Measurements from ENCODE around the gene PFKFB4.
A peak's percentile ranks its signal among the peaks of the same experiment; 100 is the strongest.

Gene PFKFB4

DNA sequence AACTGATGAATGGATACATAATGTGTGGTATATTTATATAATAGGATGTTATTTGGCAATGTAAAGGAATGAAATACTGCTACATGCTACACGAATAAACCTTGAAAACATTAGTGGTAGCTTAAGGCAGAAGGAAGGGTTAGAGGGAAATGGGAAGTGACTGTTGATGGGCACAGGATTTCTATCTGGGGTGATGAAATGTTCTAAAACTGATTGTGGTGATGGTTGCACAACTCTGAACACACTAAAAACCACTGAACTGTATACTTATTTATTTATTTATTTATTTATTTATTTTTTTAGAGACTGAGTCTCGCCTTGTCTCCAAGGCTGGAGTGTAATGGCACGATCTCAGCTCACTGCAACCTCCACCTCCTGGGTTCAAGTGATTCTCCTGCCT is 27.8 kb downstream of the PFKFB4 start:
- DNase-seq, result no peak

DNA sequence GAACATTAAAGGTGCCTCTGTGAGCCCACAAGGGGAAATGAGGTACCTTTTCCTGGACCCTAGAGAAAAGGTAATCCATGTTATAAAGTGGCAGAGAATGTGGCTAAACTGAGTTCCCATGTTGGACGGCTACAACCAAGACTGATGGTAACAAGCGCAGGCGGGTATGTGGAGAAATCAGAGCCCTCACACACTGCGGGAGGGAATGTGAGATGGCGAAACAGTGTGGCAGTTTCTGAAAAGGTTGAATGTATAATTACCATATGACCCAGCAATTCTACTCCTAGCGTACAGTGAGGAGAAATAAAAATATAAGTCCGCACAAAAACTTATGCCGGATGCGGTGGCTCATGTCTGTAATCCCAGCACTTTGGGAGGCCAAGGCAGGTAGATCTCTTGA is 28.6 kb downstream of the PFKFB4 start:
- no peak for DNase-seq

DNA sequence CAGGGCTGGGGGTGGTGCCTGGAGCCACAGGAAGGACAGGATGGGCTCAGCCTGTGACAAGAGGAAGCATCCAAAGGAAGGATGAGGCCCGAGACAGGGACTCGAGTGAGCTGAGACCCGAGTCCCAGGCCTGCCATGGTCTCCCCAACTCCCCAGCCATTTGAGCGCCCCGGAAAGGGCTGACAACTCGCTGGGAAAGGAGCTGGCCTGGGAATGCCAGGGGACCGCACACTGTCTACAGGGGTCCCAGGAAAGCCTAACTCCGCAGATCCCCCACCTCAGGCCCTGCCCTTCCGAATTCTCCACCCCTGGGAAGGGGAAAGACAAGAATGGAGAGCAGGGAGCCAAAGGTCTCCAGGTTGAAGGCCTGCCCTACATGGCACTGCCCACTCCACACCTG is 31.6 kb downstream of the PFKFB4 start:
- no peak for DNase-seq

DNA sequence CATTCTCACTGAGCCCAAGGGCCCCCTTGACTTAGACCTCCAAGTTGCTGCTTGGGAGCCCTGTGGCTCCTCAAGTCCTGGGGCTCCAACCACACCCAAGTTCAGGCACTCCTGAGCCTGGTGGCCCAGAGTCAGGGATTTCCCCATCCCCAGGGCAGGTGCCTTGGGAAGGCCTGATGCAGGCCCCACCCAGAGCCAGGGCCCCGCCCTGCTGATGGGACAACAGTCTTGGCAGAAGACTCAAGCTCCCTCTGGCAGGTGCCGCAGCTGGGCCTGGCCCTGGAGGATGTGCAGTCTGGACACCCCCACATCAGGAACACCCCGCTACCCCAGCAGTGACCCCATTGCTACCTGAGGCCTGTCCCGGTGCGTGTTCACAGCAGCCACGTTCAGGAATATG is 35.0 kb downstream of the PFKFB4 start:
- DNase-seq, result no peak

DNA sequence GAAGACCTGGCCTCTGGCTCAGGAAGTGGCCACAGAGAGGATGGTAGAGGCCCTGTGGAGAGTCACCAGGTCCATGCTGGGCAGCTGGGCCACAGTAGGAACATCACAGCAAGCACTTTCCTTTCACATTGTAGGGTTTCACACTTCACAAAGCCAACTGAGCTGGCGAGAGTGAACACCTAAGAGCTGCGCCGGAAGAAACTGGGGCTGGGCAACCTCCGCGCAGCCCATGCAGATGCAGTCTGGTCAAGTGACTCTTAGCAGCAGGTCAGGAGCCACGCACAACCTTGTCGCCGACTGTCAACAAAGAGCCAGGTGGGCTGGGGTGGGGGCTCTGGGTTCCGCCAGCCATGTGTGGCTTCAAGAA is 37.3 kb downstream of the PFKFB4 start:
- DNase-seq, result no peak

DNA sequence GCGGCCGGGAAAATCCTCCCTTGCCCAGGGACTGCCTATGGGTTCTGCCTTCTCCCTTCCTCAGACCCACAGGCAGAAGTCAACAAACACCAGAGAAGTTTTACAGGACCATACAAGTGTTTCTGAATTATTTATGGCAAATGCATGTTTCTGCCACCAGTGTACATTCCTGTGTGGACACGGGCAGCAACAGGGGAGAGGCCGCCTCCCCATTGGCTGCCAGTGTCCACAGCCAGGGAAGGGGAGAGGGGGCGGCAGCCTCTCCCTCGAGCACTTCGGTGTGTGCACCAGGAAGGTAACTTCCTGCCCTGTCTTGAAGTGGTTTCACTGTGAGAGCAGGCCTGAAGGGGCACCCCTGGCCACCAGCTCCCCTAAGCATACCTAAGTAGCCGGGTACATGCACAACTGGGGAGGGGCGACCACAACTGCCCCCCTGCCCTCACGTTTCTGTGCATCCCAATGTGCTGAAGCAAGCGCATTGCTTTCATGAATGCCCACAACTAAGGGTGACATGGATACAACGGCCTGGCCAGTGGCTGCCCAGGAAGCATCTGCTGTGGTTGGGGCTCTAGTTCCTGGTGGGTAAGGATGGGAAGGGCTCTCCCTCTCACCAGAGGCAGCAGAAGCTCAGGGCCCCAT is 37.8 kb downstream of the PFKFB4 start:
- DNase-seq, result no peak

DNA sequence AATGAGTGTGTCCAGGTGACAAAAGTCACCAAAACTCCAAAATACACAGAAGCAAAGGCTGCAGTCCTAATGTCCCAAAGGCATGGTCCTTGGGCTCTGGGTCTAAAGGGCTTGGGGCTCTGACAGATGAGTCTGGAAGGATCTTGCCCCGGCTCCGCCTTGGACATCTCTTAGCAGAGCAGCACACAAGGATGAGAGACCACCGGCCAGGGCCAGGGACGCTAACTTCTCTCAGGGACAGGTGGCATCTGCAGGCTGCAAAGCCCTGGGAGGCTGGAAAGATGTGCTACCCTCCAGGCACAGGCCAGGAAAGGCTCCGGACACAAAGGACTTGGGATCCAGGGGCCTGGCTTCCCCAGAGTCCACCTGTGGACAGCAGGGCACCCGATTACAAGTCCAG is 38.5 kb downstream of the PFKFB4 start:
- DNase-seq, result no peak

DNA sequence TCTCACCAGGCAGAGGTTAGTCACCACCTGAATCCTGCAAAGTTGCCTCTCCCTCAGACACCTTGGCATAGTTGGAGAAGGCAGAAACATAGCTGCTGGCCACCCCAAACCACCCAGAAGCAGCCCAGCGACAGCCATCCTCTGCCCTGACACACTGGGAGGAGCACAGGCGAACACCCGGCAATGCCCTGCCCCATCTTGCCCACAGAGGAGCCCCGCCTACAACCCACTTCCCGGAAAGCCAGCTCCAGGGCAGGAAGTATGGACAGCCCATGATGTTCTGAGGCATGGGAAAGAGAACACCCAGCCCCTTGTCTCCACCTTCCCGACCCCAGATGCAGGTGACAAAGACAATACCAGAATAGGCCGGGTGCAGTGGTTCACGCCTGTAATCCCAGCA is 40.0 kb downstream of the PFKFB4 start:
- DNase-seq, result no peak

DNA sequence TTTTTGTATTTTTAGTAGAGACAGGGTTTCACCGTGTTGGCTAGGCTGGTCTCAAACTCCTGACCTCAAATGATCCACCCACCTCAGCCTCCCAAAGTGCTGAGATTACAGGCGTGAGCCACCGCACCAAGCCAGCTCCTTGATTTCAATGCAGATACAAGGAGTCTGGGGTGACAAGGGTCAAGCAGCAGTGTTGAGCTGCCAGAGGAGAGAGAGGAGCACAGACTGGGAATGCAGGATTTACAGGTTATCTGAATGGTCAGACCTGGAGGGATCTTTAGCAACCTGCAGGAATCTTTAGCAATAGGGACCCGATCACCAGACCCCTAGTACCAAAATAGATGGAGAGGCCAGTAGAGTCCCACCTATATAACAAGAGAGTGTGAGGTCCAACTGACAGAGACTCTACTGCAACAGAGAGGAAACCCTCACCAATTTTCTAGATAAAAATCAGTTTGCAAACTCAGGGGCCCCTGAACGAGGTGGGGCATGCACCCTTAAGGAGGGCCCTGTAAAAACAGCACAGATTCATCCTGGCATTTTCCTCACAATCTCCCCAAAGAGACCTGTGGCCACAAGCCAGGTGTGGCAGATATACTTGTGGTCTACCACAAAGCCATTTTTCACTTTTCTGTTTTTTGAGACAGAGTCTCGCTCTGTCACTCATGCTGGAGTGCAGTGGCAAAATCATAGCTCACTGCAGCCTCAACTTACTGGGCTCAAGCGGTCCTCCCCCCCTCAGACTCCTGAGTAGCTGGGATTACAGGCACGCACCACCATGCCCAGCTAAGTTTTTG is 42.0 kb downstream of the PFKFB4 start:
- no peak for DNase-seq

DNA sequence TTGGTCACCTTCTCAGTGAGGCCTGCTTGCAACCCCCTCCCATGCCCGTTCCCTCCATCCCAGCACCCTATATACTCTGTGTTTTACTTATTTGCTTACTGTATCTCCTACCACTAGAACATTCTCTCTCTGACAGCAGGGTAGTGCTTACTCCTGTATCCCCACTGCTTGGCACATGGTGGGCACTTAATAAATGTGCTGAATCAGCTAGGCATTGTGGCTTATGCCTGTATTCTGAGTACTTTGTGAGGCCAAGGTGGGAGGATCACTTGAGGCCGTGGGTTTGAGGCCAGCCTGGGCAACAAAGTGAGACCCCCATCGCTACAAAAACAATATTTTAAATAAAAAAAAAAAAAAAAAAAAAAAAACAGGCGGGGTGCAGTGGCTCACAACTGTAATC is 45.1 kb downstream of the PFKFB4 start:
- no peak for DNase-seq

DNA sequence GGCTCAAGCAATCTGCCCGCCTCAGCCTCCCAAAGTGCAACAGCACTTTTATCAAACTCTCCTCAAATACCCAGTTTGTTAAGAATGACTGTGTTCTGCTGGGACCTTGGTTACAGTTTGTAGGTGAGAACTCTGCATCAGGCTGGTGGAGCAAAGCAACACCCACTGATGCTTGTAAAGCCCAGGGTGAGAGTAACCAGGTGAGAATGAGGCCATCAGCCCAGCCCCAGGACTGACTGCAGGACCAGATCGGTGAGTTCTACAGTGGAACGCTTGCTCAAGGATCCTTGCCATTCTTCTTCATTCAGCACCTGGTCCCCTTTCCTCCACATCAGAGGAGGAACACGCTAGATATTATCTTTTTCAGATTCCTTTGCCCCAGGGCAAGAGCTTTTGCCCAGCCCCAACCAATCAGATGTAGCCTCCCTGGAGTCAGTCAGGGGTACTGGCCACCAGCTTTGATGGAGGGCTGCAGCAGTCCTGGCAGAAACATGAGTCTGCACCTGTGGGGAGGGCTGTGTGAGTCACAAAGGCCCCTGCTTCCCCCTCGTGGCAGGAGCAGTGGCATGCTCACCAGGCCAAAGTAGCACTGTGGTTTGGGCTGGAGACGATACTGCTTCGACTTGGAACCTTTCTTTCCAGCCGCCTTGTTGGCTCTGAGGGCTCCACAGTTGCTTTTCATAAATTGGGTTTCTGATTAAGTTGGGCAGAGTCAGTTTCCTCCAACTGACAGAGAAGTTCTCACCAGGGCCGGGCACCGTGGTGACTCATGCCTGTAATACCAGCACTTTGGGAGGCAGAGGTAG is 49.1 kb downstream of the PFKFB4 start:
- DNase-seq, result no peak

DNA sequence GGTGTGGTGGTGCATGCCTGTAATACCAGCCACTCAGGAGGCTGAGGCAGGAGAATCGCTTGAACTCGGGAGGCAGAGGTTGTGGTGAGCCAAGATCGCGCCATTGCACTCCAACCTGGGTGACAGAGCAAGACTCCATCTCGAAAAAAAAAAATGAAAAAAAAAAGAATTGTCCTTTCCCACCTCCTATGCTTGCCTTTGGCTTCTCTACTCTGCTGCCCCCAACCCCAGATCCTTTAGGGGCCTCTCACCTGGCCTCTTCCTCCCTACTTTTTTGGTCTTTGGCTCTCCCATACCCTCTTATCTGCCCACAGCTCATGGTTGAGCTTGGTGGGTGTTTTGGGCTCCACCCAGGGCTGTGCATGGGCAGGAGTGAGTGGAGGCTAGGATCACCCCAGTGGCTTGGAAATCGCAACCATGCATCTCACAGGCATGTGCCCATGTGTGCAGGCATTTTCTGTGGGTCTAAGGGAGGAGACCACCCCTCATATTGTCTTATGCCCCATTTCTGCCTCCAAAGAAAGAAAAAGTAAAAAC is 50.6 kb downstream of the PFKFB4 start:
- DNase-seq, result no peak

DNA sequence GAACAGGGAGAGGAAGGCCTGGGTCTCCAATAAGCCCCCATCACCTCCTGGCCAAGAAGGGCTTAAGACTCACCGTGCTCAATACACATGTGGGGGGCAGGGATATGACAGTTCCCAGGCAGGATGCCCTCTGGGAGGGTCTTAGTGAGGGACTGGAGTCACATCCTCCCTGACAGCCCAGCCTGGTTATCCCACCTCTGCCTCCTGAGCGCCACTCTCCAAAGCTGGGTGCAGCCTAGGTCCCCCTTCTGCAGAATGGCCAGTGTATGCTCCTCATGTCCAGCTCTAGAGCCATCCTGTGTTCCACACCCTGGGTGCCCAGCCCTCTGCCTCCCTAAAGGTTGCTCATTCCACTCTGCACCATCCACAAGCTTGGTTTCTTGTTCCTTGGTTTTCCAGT is 51.5 kb downstream of the PFKFB4 start:
- DNase-seq, result no peak

DNA sequence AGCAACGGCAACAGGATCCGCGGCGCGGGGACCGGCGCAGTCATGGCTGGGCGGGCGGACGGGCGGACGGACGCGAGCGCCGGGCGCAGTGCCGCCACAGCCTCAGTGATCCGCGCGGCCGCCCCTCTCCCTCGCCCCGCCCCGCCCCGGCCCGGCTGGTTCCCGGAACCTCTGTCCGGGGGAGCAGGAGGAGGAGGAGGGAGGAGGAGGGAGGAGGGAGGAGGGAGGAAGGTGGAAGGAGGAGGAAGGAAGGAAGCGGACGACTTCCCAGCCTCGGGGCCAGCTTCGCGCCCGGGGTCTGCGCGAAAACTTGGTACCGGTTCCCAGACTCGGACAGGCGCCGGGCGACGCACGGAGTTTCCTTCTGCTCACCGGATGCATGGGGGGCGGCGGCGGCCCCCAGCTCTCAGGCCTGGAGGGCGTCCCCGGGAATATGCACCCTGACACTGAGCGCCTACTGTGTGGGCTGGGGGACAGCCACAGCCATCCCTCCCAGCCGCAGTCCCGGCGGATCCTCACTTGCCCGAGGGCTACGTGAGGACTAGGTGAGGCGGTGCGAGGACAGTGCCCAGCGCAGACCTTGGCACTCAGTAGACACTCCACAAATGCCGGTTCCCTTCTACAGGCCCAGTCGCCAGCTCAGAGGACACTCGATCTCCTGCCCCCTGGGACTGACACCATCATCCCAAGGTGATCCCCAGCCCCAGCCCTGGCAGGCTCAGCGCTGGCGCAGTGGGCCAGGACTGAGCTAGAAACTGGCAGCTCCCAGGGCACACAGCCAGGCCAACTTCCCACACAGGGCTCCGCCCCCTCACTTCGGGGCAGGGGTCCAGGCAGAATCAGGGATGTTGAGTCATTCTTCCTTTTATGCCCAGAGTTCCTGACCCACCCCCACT is 52.3 kb downstream of the PFKFB4 start, which contains the start of gene SHISA5:
Gene SHISA5 (minus strand): TSS at position 124 of the 896 bp plus-strand sequence. CDS start 80 bp downstream, at position 44.
- DNase-seq, result peak; percentile 86

DNA sequence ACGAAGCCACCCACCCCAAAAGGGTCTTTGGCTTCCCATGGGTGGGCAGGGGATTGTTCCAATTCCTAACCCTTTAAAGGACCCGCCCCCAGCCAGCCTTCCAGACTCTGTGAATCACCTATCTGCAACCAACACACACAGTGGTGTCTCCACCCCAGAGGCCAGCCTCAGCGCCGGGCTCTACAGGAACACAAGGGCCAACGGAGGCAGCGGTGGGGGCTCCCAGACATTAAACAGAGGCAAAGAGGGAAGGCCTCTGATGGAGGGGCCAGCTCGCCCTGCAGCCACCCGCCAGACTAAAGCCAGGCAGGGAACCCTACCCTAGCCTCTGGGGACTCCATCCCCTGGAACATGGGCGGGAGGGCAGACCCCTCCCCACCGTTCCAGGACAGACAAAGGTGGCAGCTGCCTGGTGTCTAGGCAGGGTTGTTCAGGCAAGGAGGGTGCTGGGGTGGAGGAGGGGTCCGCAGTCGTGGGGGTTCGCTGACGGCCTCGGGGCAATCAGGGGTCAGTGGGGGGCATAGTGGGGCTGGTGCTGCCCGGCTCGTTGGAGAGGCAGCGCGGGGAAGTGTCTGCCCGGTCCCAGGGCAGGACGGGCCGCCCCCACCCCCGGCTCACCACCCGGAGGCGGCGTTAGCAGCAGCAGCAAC is 53.1 kb downstream of the PFKFB4 start:
- peak; percentile 63 for DNase-seq

DNA sequence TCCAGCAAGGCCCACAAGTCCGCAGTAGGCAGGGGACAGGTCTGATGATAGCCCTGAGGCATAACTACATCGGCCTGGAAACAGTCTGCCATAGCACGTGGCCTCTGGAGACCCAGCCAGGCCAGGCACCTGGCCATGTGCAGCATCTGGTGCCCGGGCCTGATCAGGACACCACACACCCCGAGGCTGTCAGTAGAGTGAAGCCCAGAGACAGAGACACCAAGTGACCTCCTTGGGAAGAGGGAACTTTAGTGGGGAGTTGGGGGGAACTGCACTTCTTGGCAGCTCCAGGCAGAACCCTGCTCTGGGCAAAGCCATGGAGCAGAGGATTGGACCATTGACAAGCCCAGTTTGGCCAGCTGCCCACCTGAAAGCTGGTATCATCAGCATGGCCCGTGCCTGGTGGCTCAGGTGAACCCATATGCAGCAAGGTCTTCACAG is 53.9 kb downstream of the PFKFB4 start:
- DNase-seq, result no peak

DNA sequence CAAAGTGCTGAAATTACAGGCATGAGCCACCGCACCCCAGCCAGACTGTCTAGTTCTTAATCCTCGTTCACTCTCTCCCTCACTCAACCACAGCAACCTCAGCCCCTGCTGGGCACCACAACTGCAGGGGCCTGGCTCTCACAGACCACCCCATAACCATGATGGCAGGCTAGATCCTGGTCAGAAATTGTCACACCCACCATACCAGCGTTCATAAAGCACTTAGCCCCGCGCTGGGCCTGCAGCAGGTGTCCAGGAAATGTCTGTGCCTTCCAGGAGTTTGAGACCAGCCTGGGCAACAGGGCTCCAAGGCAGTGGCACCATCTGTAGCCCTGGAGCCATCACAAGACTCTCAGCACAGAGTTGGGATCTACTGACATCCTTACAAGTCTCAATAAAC is 54.5 kb downstream of the PFKFB4 start:
- DNase-seq, result no peak

DNA sequence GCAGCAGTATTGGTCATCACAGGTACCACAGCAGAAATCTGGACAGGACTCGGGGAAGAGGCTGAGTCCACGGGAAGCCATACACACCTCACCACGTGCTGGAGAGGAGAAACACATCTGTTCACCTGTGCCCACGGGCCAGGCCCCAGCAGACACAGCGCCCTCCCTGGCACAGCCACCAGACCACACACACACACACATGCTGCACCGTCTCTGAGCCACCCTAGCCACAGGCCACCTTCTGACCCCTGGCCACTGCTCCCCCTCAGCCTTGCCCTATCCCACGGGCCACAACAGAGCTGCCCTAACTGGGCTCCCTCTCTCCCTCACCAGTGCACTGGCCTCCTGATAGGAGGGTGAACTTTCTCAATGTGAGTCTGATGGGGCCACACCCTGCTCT is 55.4 kb downstream of the PFKFB4 start:
- DNase-seq, result no peak

DNA sequence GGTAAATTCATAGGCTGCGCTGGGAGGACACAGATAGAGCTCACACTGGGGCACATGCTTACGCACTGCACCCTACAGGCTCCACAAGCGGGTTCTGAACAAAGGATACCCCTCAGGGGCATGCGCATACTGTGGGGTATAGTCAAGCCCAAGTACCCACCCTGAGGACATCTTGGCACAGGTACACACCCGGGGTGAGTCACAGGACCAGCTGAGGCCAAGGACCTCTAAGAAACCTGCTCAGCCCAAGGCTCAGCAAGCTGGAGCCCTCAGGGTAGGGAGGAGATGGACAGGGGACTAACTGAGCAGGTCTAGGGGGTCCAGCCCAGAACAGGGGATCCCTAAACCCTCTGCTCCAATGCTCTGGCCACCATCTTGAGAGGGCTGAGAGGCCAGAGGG is 55.9 kb downstream of the PFKFB4 start:
- no peak for DNase-seq

DNA sequence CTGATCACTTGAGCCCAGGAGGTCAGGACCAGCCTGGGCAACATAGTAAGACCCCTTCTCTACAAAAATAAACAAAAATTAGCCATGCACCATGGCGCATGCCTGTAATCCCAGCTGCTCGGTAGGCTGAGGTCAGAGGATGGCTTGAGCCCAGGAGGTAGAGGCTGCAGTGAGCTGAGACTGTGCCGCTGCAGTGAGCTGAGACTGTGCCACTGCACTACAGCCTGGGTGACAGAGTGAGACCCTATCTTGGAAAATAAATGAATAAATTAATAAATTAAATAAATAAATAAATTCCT is 63.5 kb downstream of the PFKFB4 start:
- DNase-seq, result no peak

DNA sequence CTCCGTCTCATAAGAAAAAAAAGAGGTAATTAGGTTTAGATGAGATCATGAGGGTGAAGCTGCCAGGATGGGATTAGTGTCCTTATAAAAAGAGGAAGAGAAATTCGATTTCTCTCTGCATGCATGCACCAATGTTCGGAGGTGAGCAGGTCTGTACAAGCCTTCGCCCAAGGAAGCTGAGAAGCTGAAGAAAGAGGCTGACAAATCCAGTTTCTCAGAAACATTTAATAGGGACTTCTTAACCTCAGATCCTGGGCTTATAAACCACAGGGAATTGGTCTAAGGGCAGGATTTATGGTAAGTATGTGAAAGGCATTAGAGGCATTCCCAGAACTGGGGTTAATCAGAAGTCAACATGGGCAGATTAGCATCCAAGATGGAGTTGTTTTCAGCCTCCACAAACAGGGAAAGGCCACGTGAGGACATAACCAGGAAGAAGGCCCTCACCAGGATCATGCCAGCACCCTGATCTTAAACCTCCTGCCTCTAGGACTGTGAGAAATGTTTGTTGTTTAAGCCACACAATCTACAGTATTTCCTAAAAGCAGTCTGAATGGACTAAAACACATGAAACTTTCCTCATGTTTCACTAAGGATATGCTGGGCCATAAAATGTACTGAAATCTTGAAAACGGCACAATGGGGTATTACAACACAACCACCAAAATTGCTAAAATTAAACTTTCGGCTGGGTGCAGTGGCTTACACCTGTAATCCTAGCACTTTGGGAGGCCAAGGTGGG is 64.0 kb downstream of the PFKFB4 start:
- no peak for DNase-seq
